HG03066 (cell line): Measurements from ENCODE around the gene FGF8.

Experiments
- ATAC-seq: cut with Tn5 transposase; IDR thresholded peaks from one replicate; pipeline ENCODE4 v1.9.1; 2021; ENCODE audit warnings: low read depth; ENCODE audit not compliant: unreplicated experiment

Gene FGF8

DNA sequence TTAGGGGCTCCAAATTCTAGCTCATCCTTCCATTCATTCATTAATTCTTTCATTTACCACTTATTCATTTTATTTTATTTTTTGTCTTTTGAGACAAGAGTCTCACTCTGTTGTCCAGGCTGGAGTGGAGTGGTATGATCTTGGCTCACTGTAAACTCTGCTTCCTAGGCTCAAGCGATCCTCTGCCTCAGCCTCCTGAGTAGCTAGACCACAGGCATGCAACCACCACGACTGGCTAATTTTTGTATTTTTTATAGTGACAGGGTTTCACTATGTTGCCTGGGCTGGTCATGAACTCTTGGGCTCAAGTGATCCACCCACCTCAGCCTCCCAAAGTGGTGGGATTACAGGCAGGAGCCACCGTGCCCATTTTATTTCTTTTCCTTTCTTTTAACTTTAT, 31.6 kb downstream of the FGF8 start:
- ATAC-seq: no peak

- no peak for ATAC-seq
Measured at GRCh38 chr10:101741938-101742337, 34.0 kb downstream of the FGF8 start.

DNA sequence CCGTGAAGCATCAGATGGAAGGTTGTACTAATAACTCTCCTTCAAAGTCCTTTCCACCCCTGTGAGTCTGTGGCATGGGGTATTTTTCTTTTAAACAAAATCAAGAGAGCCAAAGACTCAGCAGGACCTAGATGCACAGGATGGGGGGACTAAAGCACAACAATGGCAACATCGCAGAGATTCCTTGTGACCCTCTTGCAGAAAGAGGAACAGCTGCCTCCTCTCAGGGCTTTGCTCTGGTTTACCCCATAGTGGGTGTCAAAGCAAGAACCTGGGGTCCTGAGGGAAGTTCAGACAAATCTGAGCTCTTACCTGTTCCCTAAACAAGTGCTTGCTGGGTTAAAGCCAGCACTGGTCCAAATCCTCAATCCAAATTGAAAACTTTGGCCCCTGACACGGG, 39.2 kb downstream of the FGF8 start:
- no peak for ATAC-seq

DNA sequence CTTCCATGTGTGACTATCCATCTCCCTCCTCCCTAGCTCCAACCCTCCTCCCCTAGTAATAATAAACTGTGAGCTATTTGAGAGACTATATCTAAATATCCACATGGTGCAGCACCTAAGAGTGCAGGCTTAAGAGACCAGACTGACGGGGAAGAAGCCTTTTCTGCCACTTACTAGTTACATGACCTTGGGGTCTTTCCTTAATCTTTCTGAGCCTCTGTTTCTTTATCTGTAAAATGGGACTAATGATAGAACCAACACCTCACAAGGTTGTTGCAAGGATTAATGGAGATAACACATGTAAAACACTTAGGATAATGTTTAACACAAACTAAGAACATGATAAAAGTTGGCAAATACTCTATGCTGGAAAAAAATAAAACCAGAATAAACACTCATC, 43.8 kb downstream of the FGF8 start:
- no peak for ATAC-seq

- no peak for ATAC-seq
Measured at GRCh38 chr10:101726115-101726387, 49.9 kb downstream of the FGF8 start.

DNA sequence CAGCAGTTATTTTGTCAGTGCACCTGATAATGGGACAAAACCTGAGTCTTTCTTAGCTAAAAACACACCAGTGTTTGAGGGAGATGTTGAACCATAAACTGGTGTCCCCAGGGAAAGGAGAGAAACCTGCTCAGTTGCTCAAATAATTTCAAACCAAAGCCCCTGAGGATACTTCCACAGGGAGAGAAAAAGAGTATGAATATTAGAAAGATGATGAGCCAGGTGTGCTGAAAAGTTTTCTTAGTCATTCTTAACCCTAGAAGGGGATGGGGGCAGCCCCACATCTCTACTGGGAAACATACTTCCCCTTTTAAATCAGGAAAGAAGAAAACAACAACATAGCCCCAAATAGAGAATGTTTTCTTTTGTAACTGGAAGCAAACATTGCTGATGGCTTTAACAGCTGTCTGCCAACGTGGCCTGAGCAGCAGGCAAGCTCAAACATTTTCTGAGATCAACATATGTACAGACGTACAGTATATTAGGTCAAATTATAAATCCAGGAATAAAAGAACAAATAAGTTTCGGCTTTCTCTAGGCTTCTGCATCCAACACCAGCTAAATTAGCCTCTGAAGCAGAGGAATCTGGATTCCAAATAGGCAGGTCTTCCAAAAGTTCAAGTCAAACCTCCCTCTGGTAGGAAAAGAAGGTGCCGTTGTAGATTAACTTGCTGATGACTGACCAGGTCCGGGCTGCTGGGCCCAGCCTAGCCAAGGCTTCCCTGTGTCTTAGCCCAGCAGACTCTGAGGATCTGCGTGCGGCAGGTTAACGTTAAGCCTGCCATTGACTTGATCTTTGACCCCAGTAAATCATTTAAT, 50.4 kb downstream of the FGF8 start:
- ATAC-seq: no peak

DNA sequence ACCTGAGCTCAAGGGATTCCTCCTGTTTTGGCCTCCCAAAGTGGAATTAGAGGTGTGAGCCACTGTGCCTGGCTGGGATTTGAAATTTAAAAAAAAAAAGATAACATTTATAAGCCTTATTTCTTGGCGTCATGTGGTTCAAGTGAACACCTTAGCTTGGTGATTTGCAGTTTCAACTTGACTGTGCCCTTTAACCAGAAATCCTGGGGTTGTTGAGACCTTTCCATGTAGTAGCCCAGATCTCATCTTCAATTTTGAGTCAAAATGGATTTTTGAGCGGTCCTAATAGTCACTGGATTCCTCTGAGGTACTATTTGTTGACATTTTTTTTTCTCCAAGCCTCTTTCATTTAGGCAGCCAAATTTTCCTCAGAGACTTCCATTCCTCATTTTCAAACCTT, 51.5 kb downstream of the FGF8 start:
- no peak for ATAC-seq

DNA sequence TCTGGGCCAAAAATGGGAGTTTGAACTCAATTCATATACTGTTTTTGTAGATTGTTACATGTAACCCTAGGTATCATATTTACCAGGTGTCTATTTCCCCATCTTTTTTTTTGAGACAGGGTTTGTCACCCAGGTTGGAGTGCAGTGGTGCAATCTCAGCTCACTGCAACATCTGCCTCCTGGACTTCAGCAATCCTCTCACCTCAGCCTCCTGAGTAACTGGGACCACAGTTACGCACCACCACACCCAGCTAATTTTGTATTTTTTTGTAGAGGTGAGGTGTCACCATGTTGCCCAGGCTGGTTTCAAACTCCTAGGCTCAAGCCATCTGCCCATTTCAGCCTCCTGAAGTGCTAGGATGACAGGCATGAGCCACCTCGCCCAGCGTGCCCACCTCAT, 52.7 kb downstream of the FGF8 start:
- ATAC-seq: no peak

- no peak for ATAC-seq
Measured at GRCh38 chr10:101721806-101722205, 54.1 kb downstream of the FGF8 start.

GRCh38 chr10:101720606-101721230, 55.2 kb downstream of the FGF8 start:
- ATAC-seq: no peak
